GM18498 (cell line): ENCODE measurements around the gene GNAZ.
"Not testable (repeated sequence)": the region's sequence is repeated elsewhere in the genome, so short reads cannot be mapped to it uniquely, and the experiment has no call there.

Source experiments
- ATAC-seq: cut with Tn5 transposase; IDR thresholded peaks from one replicate; pipeline ENCODE4 v1.9.1; 2021; ENCODE audit warnings: mild to moderate bottlenecking, moderate library complexity; ENCODE audit not compliant: unreplicated experiment

GNAZ gene

DNA sequence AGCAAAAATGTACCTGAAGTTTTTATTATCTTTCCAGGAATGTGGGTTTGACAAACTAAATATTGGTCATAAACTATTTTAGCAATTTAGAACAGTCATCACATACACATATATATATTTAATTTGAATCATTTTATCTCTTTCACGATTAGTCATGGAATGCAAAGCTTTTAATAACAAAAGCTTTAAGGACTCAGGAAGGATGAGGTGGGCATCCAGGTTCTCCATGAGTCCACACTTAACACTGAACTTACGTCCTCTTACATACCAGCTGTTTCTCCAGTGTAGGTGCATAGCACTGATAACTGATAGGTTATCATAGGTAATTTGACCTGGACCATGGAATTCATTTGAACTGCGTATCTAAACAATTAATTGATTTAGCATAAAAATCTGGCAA, 28.1 kb upstream of the GNAZ start:
- no peak for ATAC-seq

DNA sequence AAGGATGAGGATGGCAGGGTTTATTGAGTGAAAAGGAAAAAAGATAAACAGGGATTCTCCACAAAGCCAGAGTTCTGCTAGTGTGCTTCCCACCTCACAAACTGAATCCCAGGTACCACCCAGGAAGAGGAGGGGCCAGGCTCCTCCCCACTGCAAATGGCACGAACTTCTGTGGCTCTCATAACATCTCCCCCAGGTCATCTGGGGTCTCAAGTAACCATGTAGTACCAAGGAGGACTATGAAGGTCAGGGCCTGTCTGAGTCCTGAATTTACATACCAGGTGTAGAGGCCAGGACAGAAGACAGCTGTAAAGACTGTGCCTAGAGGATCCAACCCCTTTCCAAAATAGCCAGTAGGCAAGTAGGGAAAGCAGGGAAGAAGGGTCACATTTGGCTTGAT, 25.7 kb upstream of the GNAZ start:
- no peak for ATAC-seq

DNA sequence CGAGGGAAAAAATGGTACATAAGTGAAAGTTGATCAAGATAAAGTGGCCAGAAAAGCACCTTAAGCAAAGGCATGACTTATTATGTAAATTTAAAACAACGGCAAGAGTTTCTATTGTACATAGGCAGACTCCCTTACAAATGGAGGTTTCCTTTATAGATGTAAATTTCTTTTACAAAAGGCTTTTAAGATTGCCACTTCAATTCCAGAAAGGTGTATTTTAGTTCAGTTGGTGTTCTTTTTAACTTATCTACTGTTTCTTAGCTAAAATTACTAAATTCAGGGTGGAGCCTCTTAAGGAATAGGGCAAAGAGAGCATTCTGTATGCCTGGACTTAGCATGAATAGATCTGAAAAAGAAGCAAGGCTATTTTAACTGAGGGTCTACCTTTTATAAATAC, 24.9 kb upstream of the GNAZ start:
- ATAC-seq = no peak

DNA sequence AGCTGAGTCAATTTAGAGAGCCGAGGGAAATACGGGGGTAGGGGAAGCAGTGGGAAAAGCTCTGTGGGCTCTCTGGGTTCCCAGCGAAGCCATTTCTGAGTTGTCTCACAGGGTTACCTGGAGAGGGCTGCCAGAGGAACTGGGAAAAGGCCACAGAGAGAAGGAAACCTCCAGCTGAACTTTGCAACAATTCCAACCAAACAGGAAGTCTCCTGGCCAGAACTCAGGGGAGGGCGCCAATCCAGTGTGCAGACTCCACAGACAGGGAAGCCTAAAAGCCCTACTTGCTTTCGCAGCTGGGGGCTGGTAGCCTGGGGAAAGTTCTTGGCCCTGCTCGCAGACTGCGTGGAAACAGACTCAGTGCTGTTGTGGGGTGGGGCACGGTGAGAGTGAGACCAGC, 23.1 kb upstream of the GNAZ start:
- no peak for ATAC-seq

DNA sequence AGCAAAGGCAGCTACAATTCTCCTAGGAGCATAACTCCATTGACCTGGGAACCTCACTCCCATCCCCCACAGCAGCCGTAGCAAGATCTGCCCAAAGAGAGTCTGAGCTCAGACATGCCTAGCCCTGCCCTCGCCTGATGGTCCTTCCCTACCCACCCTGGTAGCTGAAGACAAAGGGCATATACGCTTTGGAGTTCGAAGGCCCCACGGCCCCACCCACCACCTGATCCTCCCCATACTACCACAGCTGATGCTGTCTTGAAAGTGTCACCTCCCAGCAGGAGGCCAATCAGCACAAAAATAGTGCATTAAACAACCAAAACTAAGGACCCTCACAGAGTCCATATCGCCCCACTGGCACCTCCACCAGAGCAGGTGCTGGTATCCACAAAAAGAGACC, 22.6 kb upstream of the GNAZ start:
- no peak for ATAC-seq

DNA sequence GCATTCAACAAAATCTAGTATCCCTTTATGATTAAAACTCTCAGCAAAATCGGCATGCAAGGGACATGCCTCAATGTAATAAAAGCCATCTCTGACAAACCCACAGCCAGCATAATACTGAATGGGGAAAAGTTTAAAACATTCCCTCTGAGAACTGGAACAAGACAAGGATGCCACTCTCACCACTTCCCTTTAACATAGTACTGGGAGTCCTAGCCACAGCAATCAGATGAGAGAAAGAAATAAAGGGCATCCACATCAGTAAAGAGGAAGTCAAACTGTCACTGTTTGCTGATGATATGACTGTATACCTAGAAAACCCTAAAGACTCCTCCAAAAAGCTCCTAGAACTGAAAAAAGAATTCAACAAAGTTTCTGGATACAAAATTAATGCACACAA, 19.8 kb upstream of the GNAZ start:
- not testable (repeated sequence) for ATAC-seq

DNA sequence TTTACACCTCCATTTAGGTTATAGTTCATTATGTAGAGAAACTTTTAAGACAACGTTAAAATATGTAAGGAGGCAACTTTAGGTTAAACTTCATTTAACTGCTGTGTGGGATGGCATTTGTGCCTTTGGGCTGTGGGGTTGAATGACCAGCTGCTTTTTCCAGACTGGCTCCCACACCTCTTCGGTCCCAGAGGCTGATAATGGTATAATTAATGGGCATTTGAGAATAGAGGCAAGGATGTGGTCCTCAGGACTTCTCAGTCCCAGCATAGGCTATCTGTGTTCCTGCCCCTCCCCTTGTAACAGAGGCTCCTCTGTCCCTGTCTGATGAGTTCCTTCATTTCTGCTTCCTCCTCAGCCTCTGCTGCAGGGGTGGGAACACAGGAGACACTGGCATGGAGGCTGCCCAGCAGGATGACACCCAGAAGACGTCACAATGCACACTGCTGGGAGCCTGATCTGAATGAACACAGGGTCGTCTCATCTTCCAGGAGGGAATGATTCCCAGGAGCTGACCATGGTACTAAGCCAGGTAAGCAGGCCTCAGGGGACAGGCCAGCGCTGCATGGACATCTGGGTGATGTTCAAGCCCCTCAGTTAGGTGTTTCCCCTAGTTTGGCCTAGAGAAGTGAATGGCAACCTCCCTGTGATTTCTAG, 17.1 kb upstream of the GNAZ start:
- no peak for ATAC-seq

DNA sequence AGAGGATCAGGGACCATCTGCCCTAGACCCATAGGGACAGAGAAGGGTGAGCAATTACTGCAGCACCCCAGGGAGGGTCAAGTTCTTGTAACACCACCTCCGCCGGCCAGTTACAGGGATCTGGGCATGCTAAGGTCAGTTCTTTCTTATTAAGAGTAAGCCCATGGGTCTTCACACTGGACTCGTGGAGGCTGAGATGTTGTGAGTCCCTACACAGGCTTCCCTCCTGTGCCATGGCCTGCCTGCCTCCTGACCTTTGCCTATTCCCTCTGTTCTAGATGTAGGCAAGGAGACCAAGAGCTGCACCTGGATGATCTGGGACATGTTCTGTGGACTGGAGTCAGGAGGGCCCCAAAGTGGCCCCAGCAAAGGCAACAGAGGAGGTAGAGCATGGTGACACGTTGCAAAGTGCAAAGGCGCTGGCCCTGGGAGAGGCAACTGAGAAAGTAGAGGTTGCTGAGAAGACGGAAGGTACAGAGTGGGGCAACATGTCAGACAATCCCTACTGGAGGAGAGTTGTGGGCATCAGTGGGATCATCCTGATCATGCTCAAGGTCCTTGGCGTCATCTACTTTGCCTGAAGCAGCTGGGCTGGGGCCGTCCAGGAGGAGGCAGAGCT, 16.3 kb upstream of the GNAZ start:
- ATAC-seq = no peak

DNA sequence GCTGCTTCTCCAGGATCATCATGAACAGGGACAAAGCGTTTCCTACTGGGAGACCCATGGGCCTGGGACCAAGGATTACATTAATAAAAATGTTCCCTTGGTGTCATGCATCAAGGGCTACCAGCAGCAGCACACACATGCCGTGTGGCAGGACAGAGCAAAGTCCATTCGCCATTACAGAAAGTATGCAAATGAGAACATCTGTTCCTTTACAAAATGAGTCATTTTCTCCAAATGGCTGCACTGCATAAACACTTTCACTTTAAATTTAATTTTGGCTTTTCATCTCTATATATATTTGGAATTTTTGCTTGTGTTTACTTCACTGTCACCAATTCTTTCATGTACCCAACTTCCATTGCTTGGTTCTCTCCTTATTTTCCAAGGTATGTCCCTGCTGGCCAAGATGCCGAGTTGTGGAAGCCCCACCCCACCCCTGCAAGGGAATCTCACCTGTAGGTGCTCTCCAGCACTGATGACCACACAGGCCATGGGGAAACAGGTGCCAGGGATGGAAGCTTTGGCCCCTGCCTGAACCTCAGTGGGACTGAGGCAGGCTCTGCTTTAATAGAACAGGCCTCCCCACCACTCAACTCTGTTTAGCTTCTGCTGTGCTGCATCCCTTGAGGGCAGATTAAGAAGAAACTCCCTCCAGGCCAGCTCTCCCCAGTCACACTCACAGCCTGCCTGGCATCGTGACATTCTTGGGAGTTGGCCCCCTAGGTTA, 15.6 kb upstream of the GNAZ start:
- peak; percentile 81 for ATAC-seq

DNA sequence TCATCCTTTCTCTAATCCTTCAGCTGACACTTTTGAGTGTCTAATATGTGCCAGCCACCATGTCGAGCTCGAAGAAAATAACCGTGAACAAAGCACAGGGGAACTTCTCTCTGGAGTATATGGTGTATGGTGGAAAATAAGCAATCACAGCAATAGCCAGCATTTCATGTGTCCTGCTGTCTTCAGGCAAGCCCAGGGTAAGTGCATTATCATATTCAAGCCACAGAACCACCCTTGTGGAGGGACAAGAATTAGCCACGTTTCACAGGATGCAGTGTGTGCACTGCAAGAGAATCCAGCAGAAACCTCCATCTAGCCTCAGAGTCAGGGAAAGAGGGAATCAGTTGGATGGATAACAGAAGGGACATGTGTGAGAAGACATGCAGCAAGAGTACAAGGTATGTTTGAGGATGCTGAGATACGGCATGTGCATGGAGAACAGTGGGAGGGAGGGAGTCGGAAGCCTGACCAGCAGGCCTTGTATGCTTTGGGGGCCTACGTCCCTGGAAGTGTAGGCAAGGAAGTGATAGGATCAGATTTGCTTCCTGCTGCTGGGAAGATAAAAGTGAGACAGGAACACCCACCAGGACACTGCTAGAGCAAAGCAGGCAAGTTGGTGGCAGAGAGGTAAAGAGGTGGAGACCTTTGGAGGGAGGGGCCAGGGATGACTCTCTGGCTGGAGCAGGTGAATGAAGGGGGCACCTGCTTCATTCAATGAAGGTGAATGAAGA, 14.7 kb upstream of the GNAZ start:
- ATAC-seq = no peak

DNA sequence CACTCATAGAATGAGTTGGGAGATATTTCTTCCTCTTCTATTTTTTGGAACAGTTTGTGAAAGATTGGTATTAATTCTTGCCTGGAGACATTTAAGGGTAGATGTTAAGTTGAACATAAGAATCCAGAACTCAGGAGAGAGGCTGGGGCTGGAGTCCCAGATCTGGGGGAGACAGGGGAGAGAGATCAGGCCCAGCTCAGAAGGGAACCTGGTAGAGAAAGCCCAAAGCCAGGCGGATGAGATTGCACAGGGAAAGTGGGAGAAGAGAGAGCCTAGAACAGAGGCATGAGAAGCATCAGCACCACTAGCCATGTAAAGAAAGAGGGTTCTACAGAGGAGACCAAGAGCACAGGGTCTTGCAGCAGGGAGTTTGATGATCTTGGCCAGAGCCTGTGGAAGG, 13.0 kb upstream of the GNAZ start:
- no peak for ATAC-seq

DNA sequence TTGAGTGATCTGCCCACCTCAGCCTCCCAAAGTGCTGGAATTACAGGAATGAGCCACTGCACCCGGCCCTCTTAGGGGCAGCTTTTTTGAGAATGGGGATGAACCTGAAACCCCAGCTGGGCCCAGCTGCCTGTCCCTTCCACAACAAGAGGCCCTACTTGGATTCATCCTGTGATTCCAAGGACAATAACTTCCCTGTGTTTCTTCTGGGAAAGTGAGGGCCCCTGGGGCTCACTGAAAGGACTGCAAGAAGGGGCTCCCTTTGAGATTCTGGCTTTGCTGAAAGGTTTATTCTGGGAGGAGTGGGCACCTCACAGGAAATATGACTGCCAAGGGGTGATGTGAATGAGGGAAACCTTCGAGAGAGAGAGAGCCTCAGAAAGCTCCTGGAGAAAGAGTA, 12.3 kb upstream of the GNAZ start:
- no peak for ATAC-seq

DNA sequence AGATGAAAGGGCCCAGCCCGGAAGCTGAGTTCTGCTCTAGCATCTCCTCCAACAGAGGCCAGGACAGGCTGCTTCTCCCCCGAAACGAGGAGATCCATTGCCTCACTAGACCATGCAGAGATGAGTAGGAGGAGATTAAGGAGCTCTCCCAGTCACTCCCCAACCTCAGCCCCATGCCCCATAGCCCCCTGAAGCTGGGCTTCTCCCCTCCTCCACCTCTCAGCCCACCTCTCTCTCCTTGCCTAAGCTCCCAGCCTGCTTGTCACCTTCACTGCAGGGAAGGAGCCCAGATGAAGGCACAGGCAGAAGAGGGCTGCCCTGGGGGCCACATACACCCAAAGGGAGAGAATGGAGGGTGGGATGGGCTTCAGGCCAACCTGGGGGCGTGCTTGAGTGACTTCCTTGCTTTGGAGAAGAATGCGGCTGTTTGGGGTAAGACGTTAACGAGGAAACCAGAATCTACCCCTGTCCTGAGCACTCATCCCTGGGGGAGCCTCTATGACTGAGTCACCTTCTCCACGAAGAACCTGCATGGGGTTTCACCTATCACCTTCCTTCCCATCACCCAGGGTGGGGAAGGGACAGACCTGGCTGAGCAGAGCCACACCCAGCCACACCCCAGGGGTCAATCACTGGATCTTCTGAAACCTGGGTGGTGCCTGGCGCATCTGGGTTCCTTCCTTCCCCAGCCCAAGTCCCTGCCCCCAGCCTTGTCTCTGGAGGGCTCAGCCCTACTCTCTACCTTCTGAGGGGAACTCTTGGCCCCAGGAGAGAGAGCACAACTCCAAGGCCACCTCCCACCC, 11.6 kb upstream of the GNAZ start:
- ATAC-seq = no peak

DNA sequence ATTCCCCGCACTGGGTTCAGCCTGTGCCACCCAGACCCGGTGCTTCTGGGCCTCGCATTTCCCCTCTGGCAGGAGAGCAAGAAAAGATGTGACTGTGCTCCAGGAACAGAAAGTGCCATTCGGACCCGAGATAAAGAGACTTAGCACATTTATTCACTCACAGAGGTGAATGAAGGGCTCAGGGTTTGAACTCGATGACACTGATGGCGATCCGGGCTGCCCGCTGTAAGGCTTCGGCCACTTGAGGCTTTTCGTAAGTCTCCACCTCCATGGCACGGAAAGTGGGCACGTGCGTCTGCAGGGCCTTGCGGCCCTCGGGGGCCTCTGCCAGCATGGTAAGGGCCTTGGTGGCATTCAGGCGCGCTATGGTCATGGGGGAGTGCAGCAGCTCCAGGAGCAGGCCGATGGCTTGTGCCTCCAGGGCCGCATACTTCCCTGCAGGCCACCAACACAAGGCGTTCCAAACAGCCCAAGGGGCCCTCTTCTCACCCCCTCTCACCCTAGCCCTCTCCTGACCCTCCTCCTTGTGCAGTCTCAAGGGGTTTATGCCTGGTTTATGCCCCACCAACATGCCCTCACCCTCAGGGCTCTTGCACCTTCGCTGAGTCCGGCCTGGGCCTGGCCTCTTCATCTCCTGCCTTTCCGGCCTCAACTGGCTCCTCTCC, 10.9 kb upstream of the GNAZ start:
- ATAC-seq = no peak

DNA sequence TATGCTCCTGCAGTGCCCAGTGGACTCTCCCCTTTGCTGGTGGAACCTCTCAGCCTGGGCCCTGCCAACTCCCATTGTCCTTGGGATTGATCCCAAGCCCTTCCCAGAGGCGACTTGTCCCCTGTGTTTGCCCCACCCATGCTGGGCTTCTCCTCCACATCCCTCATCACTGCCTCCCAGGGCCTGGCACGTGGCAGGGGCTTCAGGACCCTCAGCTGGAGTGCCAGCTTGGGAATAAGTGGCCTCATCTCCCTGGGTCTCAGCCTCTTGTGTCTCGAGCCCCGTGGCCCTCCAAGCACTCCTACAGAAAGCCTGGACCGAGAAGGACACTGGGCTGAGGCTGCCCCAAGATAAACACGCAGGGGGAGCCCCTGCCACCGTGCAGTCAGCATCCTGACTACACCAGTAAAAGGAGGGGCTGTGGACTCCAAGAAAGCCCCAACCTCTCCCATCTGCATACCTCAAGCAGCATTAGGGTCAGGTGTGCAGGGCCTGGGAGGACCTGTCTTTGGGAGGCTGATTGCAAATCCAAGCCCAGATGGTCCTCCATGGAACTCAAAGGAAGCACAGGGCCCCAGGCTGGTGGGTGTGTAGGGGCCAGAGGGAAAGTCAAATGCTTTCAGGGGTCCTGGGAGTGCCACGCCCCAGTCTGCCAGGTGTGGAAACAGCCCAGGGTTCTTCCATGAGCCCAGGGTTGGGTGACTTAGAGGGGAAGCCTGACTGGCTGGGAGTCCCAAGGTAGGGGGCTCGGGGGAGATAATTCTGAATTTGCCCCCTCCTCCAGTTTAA, 9.5 kb upstream of the GNAZ start:
- ATAC-seq = no peak

DNA sequence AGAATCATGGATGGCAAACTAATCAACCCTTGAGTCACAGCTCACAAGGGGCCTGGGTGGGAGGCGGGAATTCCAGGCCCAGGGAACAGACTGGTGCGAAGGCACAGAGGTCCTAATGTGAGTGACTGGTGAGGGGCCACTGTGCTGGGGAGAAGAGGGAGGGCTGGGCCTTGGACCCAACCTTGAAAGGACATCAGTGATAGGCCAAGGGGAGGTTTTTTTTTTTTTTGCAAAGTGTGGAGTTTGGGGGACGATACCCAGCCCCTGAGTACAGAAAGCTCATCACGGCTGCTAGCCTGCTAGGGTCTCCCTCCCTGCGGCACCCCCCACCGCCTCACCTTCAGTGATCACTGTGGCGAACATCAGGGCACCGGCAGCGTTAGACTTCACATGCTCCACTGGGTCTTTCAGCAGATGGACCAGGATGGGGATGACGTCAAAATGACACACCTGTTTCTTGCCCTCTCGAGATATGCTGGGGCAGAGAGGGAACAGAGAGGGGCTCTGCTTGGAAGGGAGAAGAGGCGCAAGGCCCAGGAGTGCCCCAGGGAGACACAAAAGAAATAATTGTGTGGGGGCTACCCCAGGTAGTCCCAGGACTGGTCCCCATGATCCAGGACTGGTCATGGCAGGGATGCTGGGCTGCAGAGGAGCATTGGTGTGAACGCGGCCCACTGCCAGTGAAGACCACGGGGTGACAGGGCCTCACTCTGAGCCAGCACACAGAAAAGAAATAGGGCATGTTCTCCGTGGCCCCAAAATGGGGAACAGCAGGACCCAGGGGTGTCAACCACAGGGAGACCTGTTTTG, 8.6 kb upstream of the GNAZ start:
- ATAC-seq = no peak

DNA sequence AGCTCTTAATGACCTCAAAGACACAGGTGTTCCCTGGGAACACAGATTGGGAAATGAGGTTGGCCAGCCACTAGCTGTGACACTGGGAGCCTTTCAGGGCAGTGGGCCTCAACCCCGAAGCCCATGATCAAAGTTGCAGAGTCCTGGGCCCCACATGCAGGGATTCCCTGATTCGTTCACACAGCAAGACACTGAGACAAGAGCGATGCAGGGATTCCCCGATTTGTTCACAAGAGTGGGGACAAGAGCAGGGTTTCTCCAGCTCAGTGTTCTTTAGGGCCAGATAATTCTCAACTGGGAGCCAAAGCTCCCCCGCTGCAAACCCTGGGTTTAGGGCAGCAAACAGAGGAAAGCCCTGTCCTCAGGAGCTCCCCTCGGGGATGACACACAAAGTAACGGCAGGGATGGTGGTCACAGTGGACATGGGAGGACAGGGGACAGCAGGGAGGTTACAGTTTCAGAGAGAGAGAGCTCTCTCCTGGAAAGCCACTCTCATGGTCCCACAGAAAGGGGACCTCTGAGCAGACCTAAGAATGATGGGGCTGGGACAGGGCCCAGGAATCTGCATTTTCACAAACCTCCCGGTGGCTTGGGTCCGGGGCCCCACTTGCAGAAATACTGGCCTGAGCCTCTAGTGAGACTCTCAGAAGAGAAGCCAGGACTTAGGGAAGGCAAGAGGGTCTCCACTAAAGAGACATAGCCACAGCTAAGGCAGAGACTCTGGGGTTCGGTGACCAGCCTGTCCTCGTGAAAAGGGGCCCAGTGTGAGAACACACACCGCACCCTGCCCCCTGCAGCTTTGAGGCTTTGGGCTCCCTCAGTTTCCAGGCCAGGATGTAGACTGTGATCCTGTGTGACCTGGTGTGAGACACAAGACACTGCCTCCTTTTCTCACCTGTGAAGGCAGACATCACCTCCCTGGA, 7.4 kb upstream of the GNAZ start:
- no peak for ATAC-seq
